Measurements from ENCODE around the gene WDR93. TPM values are rescaled to one million over a fixed set of nuclear protein-coding genes. Genes with fewer than 3 reads are reported as not detected.

WDR93 gene
- total RNA-seq, 1 experiment from 2014 or later: not detected

DNA sequence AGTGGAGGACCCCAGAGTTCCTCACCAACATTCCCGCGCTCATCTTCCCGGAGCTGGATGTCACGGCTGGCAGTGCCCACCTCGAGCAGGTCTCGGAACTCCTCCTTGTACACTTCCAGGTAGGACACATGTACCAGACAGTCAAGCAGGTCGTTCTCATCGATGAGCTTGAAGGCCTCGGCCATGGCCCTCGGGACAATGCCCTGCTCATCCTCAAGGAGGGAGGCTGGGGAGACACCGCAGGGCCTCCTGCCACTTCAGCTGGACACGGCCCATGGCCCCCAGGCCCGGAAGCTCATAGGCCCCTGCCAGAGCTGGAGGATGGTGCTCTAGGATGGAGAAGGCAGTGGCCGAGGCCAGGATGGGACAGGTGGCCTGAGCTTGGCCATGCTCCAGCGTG lies 40.9 kb upstream of the WDR93 start:
- Histone ChIP-seq H2BK20ac (ENCODE audit: low read depth, low read length, poor library complexity, severe bottlenecking) (no peak overlapping the region), H3K14ac (ENCODE audit: insufficient read depth, low read length) (no peak overlapping the region), H3K9ac (ENCODE audit: extremely low read depth, insufficient read length, low read length) (no peak overlapping the region), H3K27me3 (ENCODE audit: insufficient read depth, low read length) (no peaks in the 10 kb centered on the region), H2AK5ac (ENCODE audit: insufficient read length, low read length) (no peak overlapping the region), H3K79me1 (ENCODE audit: insufficient read depth, low read depth, low read length, poor library complexity, severe bottlenecking) (no peaks in the 10 kb centered on the region), H3K27ac (ENCODE audit: insufficient read length, low read depth, low read length) (no peak overlapping the region), H3K4me1 (ENCODE audit: insufficient read depth, low read length) (no peaks in the 10 kb centered on the region), H3K4me2 (ENCODE audit: insufficient read depth, insufficient read length, low read length) (no peak overlapping the region), H3K23ac (ENCODE audit: insufficient read length, low read depth, low read length) (no peak overlapping the region), H3T11ph (ENCODE audit: low read length) (no peak overlapping the region), H3K9me3 (ENCODE audit: control insufficient read depth, low read depth, low read length) (no peaks in the 10 kb centered on the region), H4K20me1 (ENCODE audit: control insufficient read depth, insufficient read depth, insufficient read length) (no peaks in the 10 kb centered on the region), H2AFZ (ENCODE audit: low read length) (no peak overlapping the region), H2BK15ac (ENCODE audit: low read depth, low read length) (no peak overlapping the region), H3K4ac (ENCODE audit: low read depth, low read length) (no peak overlapping the region), H2BK120ac (ENCODE audit: low read depth, low read length, poor library complexity, severe bottlenecking) (no peak overlapping the region), H4K5ac (ENCODE audit: insufficient read length, low read depth, low read length) (no peak overlapping the region), H4K91ac (ENCODE audit: insufficient read length, low read depth, low read length) (no peak overlapping the region), H4K8ac (replicated peaks; ENCODE audit: insufficient read length, low read depth, low read length) (no peak overlapping the region), H3K56ac (ENCODE audit: insufficient read length, low read depth, low read length) (no peak overlapping the region), H2BK12ac (ENCODE audit: insufficient read length, low read depth, low read length) (no peak overlapping the region), H3K23me2 (ENCODE audit: insufficient read length, low read depth, low read length, poor library complexity, severe bottlenecking) (peaks cover 5% of the 10 kb centered on the region), H3K18ac (ENCODE audit: insufficient read length, low read depth, low read length) (no peak overlapping the region), H3K79me2 (ENCODE audit: insufficient read depth, low read length) (no peaks in the 10 kb centered on the region; the same call in 1 of the 2 replicates), H2BK5ac (ENCODE audit: insufficient read length, low read length) (no peak overlapping the region)
- H3K27me3 Mint-ChIP-seq (ENCODE audit: low read depth): peaks cover 3% of the 10 kb centered on the region; the same call in 1 of the 2 replicates
- H3K4me3 Mint-ChIP-seq: no peak overlapping the region
- WGBS (ENCODE audit: extremely low coverage, insufficient read length, low lambda C conversion rate): no CpG with 5 or more reads among the region's 15 CpGs
- H3K36me3 Mint-ChIP-seq (ENCODE audit: insufficient read depth in 1 of 3, low read depth in 3 of 3): peaks cover 18 to 49% (median 40%) of the 10 kb centered on the region in 3 experiments
- H3K27ac Mint-ChIP-seq: no peak overlapping the region
- H3K4me1 Mint-ChIP-seq: peaks cover 9 to 13% of the 10 kb centered on the region in 2 experiments
- TF ChIP-seq CTCF (conservative IDR thresholded peaks at IDR 0.05): no peak
- no peaks in the 10 kb centered on the region for H3K9me3 Mint-ChIP-seq
- DNase-seq: no peak
